ENCODE data around the gene TEDC1.

TEDC1 gene

GRCh38 chr14:105456736-105457617, 34.1 kb upstream of the TEDC1 start:
- no peak for DNase-seq (ENCODE audit: low read depth)

DNA sequence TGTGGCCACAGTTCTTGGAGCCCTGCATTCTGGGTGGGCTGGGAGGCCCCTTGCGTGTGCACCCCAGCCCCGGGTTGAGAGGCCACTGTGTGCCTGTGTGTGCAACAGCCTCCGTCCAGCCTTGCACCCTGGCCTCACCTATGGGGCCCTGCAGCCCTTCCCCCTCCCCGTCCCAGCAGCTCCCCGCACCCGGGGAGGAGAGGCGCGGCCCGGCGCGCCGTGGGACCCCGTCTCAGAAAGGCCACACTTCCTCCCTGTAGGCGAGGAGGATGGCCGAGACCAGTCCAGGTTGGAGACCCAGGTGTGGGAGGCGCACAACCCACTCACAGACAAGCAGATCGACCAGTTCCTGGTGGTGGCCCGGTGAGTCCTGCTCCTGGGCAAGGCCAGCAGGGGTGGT, 33.0 kb upstream of the TEDC1 start:
- no peak for DNase-seq (ENCODE audit: low read depth)

DNA sequence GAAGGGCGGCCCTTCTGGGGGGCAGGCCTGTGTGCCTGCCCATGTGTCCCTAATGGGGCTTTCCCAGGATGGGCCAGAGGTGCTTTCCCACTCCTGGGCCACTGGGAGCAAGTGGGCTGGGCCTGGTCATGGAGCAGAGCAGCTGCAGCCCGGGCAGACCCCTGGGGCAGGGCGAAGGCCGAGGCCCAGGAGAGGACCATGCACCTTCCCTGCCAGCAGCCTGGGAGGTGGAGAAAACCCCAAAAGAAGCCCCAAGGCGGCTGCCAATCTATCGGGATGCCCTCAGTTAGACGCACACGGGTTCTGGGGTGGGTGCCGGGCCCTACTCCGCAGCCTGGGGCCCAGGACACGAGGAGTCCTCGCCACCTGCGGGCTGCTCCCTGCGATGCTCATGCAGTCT, 32.5 kb upstream of the TEDC1 start:
- no peak for DNase-seq (ENCODE audit: low read depth)

- no peak for DNase-seq (ENCODE audit: low read depth)
These were observed 30.9 kb upstream of the TEDC1 start for GRCh38 chr14:105460116-105460515.

DNA sequence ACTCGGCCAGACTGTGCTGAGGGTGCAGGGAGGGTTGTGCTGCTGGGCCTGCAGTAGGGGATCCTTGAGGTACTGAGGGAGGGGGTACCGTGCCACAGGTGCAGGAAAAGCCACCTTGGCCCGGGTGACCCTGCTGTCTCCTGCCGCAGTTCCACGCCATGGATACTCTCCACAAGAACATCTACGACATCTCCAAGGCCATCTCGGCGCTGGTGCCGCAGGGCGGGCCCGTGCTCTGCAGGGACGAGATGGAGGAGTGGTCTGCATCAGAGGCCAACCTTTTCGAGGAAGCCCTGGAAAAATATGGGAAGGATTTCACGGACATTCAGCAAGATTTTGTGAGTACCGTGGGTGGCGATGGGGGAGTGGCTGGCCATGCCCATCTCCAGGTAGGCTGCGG, 30.4 kb upstream of the TEDC1 start:
- DNase-seq (ENCODE audit: low read depth), result no peak

DNA sequence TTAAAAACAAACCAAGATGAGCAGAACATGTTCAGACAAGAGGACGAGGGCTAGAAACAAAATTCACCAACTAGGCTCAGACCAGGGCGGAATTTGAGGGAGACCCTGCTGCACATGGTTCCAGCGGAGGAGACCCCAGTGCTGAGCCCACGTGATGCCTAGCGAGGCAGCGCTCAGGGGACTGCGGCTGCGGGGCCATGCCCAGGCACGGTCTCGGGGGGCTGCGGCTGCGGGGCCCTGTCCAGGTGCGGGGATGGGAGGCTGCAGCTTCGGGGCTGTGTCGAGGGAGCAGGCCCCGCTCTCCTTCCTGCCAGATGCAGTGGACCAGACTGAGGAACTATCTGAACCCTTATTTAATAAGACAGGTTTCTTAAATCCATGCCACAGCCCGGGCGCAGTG, 29.1 kb upstream of the TEDC1 start:
- DNase-seq (ENCODE audit: low read depth), result no peak

- DNase-seq (ENCODE audit: low read depth), result no peak
These were observed 26.5 kb upstream of the TEDC1 start for GRCh38 chr14:105464501-105464900.

- peak; percentile 37 for DNase-seq (ENCODE audit: low read depth)
These were observed 25.6 kb upstream of the TEDC1 start for GRCh38 chr14:105465209-105466031.

DNA sequence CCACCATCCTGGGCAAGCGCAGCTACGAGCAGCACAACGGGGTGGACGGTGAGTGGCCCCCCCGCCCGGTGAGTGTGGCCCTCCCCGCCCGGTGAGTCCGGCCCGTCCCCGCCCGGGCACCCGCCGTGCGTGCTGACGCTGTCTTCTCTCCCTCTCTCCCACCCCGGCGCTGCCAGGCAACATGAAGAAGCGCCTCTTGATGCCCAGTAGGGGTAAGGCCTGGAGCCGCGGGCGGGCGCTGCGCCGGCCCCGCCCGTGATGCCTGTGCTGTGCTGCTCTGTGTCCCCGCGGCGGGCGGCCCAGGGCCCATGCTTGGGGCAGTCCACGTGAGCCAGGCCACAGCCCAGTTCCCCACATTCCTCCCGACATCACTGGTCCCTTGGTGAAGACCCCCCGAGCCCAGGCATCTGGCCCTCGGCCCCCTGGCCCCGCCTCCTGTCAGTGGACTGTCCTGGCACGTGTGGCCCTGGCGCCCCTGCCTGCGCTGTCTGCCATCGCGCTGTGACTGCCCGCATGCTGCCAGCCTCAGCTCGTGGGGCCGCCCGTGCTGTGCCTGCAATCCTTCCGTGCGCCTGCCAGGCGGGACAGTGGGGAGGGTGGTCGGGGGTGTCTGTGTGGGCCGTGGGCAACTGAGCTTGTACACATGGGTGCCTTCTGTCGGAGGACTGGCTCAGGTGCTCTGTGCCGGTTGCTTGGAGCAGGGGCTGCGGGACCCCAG, 24.4 kb upstream of the TEDC1 start:
- no peak for DNase-seq (ENCODE audit: low read depth)

DNA sequence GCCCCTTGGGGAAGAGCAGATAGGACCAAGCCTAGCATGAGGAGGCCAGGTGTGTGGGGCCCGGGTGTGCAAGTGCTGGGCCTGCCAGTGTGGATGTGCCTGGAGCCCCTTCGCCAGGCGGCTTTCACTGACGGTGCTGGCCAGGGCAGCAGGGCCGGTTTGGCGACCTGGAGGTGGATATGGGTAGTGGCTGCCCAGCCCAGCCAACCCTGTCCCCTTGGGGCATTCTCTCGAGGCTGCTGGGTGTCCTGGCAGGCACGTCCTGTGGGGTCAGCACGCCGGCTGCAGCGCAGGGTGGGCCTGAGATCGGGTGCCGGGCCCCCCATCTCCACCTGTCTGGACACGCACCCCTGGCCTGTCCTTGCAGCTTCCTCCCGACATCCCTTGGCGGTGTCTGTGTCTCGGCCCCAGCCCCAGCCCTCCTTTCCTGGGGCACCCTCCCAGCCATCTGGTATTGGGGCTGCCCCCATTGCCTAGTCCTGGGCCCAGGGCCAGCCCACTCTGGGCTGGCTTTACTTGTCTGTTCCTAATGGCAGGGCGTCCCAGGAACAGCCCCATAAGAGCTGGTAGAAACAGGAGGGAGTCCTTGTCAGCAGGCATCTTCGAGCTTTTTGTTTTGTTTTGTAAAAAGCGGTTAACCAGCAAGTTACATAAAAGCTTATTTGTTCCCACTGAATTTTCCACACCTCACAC, 23.7 kb upstream of the TEDC1 start:
- no peak for DNase-seq (ENCODE audit: low read depth)

- DNase-seq (ENCODE audit: low read depth), result no peak
These were observed 23.0 kb upstream of the TEDC1 start for GRCh38 chr14:105467942-105468471.

DNA sequence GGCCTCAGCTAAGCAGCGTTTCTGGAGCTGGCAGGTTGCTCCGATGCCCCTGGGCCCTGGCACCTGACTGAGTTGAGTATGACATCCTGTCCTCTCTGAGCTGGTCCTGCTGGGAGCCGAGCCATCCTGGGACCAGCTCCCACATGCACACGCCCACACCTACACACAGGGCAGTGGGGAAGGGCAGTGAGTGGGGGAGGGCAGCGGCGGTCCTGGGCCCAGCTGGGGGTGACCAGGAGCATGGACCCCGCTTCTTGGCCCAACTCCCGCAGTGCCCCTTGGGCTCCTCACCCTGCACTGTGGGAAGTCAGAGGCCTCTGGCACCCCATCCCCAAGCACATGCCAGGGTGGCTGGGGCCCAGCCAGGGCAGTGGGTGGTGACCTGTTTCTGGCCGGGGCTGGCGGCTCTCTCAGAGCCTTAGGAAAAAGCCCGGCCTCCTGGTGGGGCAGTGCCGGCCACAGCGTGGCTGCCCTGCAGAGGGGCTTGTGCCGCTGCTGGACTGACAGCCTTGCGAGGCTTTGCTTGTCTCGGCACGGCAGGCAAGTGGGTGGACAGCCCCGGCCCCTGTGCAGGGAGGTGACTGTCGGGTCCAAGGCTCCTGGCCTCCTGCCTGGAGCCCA, 22.3 kb upstream of the TEDC1 start:
- DNase-seq (ENCODE audit: low read depth), result no peak

- no peak for DNase-seq (ENCODE audit: low read depth)
These were observed 21.3 kb upstream of the TEDC1 start for GRCh38 chr14:105469456-105470349.

DNA sequence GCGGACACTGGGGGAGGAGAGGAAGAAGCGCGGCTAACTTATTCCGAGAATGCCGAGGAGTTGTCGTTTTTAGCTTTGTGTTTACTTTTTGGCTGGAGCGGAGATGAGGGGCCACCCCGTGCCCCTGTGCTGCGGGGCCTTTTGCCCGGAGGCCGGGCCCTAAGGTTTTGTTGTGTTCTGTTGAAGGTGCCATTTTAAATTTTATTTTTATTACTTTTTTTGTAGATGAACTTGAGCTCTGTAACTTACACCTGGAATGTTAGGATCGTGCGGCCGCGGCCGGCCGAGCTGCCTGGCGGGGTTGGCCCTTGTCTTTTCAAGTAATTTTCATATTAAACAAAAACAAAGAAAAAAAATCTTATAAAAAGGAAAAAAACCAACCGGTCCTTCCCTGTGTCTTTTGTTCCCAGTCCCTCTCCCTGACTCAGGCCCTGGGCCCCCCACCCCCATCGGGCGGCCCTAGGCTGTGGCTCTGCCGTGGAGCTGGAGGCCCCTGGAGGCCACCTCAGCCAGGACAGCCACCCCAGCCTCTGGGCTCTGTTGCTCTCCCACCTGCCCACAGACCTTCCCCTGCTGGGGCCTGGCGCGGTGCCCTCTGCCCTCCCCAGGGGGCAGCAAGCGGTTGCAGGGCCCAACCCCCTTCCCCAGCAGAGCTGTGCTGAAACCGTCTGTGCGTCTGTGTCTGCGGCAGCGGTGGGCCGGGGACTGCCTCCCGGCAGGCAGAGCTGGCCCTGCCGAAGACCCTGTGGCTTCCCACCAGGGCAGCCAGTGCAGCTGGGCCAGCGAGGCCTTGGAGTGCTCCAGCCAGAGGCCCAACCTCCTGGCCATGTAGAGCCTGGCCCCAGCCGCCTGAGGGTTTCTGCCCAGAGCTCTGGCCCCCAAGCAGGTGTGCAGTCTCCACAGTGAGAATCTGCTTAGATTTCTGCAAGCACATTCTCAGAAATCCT, 20.4 kb upstream of the TEDC1 start:
- DNase-seq (ENCODE audit: low read depth), result no peak

- DNase-seq (ENCODE audit: low read depth), result no peak
These were observed 19.7 kb upstream of the TEDC1 start for GRCh38 chr14:105471297-105471821.

- DNase-seq (ENCODE audit: low read depth), result no peak
These were observed 19.1 kb upstream of the TEDC1 start for GRCh38 chr14:105471823-105472485.

GRCh38 chr14:105472486-105472991, 18.5 kb upstream of the TEDC1 start:
- DNase-seq (ENCODE audit: low read depth), result no peak

Measured in ELR (cell line).